ENCODE results near the gene CCDC51. TPM values are rescaled to one million over a fixed set of nuclear protein-coding genes. Genes with fewer than 3 reads are reported as not detected.
"Not testable (repeated sequence)": the region's sequence is repeated elsewhere in the genome, so short reads cannot be mapped to it uniquely, and the experiment has no call there.

The CCDC51 gene
- total RNA-seq, 1 donor from 2014 or later = 39.2 TPM

DNA sequence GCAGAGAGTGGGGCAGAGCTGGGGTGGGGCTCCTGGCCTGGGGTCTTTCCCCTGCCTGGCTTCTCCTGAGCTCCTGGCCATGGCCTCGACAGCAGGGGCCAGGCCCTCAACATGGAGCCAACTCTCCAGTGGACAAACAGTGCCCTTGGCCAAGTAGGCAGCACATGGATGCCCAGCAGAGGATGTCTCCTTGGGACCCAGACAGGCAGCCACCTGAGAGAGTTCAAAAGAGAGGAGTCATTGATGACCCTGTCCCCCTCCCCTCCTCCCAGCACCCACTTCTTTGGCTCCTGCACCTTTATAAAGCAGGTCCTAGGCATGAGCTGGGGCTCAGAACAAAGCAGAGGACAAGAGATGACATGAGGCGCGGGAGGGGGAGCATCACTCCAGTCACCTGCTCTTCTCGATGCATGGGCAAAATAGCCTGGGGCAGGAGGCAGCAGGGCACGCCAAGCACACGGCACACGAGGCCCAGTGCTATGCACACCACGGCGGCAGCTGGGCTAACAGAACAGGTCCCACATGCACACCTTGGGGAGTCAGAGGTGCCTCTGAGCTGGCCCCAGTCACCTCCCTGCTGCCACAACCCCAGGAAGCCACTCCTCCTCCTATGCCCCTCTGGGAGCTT, 36.6 kb upstream of the CCDC51 start:
- no peak for TF ChIP-seq CTCF (IDR thresholded peaks at IDR 0.05; ENCODE audit: insufficient read depth, low read length, poor library complexity, severe bottlenecking)
- H3K36me3 ChIP-seq (ENCODE audit: control insufficient read depth, insufficient read depth, low read length) = no peaks in the 10 kb centered on the region
- no peak for DNase-seq (ENCODE audit: low read depth)
- no peaks in the 10 kb centered on the region for H3K27me3 ChIP-seq (ENCODE audit: control insufficient read depth, insufficient read depth, low read length)
- no peak overlapping the region for H3K4me3 ChIP-seq (ENCODE audit: low read depth, low read length)

- no peak for TF ChIP-seq CTCF (IDR thresholded peaks at IDR 0.05; ENCODE audit: insufficient read depth, low read length, poor library complexity, severe bottlenecking)
- no peak for DNase-seq (ENCODE audit: low read depth)
- no peak overlapping the region for H3K4me3 ChIP-seq (ENCODE audit: low read depth, low read length)
- H3K36me3 ChIP-seq (ENCODE audit: control insufficient read depth, insufficient read depth, low read length) = no peaks in the 10 kb centered on the region
- H3K27me3 ChIP-seq (ENCODE audit: control insufficient read depth, insufficient read depth, low read length) = no peaks in the 10 kb centered on the region
Observed at GRCh38 chr3:48475188-48475587, 35.3 kb upstream of the CCDC51 start.

- Histone ChIP-seq H3K36me3 (ENCODE audit: control insufficient read depth, insufficient read depth, low read length) (no peaks in the 10 kb centered on the region), H3K4me3 (ENCODE audit: low read depth, low read length) (no peak overlapping the region), H3K27me3 (ENCODE audit: control insufficient read depth, insufficient read depth, low read length) (no peaks in the 10 kb centered on the region)
- no peak for TF ChIP-seq CTCF (IDR thresholded peaks at IDR 0.05; ENCODE audit: insufficient read depth, low read length, poor library complexity, severe bottlenecking)
- no peak for DNase-seq (ENCODE audit: low read depth)
Observed at GRCh38 chr3:48474619-48475018, 34.7 kb upstream of the CCDC51 start.

DNA sequence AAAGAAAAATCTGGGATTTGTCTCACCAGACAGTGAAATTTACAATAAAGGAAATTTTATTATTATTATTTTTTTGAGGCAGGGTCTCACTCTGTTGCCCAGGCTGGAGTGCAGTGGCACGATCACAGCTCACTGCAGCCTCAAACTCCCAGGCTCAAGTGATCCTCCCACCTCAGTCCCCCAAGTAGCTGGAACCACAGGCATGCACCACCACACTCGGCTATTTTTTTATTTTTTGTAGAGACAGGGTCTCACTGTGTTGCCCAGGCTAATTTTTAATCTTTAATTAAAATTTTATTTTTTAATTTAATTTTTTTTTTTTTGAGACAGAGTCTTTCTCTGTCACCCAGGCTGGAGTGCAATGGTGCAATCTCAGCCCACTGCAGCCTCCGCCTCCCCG, 34.1 kb upstream of the CCDC51 start:
- not testable (repeated sequence) for H3K4me3 ChIP-seq (ENCODE audit: low read depth, low read length); H3K27me3 ChIP-seq (ENCODE audit: control insufficient read depth, insufficient read depth, low read length); H3K36me3 ChIP-seq (ENCODE audit: control insufficient read depth, insufficient read depth, low read length); DNase-seq (ENCODE audit: low read depth)

DNA sequence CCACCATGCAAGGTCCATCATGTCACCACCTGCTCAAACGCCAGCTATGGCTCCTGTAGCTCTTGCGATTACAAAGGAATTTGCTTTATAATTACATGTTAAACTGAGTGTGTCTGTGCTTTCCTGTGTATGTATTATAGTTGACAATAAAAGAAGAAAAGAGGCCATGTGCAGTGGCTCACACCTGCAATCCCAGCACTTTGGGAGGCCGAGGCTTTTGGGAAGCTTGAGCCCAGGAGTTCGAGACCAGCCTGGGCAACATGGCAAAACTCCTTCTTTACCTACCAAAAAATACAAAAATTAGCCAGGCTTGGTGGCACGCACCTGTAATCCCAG, 33.7 kb upstream of the CCDC51 start:
- no peak for TF ChIP-seq CTCF (IDR thresholded peaks at IDR 0.05; ENCODE audit: insufficient read depth, low read length, poor library complexity, severe bottlenecking)
- DNase-seq (ENCODE audit: low read depth) = no peak
- H3K4me3 ChIP-seq (ENCODE audit: low read depth, low read length) = no peak overlapping the region
- H3K36me3 ChIP-seq (ENCODE audit: control insufficient read depth, insufficient read depth, low read length) = no peaks in the 10 kb centered on the region
- no peaks in the 10 kb centered on the region for H3K27me3 ChIP-seq (ENCODE audit: control insufficient read depth, insufficient read depth, low read length)

DNA sequence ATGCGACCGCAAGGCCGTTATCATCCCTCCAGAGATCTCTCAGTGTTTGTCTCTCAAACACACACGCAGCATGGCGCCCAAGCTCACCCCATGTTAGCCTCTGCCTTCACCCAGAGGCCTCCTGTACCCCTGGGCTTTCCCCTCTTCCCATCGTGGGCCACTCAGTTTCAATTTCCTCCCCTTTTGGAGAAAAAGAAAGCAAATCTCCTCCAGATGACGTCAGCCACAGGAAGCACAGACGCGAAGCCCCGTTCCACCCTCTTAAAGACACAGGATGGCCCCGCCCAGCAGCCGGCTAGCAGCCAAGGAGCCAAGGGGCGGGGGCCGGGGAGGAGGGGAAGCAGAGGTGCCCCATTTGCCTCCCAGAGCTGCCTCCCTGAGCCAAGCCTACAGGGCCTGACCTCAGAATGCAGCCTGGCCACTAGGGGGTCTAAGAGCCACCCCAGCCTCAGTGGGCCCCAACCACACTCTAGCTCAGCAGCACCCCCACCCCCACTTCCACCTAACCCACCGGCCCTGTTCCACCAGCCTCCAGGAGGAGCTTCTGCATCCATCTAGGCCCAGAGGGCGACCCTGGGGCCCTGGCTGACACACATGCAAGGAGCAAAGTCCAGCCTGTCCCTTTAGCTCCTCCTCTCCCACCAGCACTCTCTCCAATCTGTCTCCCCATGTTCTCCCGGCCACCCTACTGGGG, 33.2 kb upstream of the CCDC51 start:
- TF ChIP-seq CTCF (IDR thresholded peaks at IDR 0.05; ENCODE audit: insufficient read depth, low read length, poor library complexity, severe bottlenecking) = peak; percentile 28
- peak; percentile 69 for DNase-seq (ENCODE audit: low read depth)
- Histone ChIP-seq H3K27me3 (ENCODE audit: control insufficient read depth, insufficient read depth, low read length) (no peaks in the 10 kb centered on the region), H3K4me3 (ENCODE audit: low read depth, low read length) (peak overlapping the region; percentile 69), H3K36me3 (ENCODE audit: control insufficient read depth, insufficient read depth, low read length) (no peaks in the 10 kb centered on the region)

Measured in kidney epithelial cell (primary cell).